Measurements from ENCODE around the gene DYRK3.

- TF ChIP-seq POLR2A (IDR thresholded peaks at IDR 0.05; ENCODE audit: low read depth, low read length): no peak
- TF ChIP-seq POLR2AphosphoS5 (IDR thresholded peaks at IDR 0.05; ENCODE audit: low read depth, low read length): no peak
These were observed 46.8 kb upstream of the DYRK3 start for GRCh38 chr1:206588492-206588891.
